Uterus (tissue), 2 donors: ENCODE data around the gene FNBP1L.

Source experiments
- POLR2A ChIP-seq, 2 donors: fragments of 450-650 bp; IDR thresholded peaks; one replicate each; pipeline ENCODE4 v1.6.1; 2016; ENCODE audit warnings: antibody characterized with exemption in 2 of 2, mild to moderate bottlenecking in 1 of 2, moderate library complexity in 1 of 2
- TF ChIP-seq, protein P1 (sequence below), 4 experiments: fragments of 200-600 bp in 2 of 4; fragments of 450-650 bp in 2 of 4; sonication (generic) in 2 of 4; IDR thresholded peaks; one replicate each; pipeline ENCODE4 v1.5.1; 2016 to 2019; ENCODE audit warnings: antibody characterized with exemption in 4 of 4, mild to moderate bottlenecking in 2 of 4, moderate library complexity in 1 of 4

DNA sequence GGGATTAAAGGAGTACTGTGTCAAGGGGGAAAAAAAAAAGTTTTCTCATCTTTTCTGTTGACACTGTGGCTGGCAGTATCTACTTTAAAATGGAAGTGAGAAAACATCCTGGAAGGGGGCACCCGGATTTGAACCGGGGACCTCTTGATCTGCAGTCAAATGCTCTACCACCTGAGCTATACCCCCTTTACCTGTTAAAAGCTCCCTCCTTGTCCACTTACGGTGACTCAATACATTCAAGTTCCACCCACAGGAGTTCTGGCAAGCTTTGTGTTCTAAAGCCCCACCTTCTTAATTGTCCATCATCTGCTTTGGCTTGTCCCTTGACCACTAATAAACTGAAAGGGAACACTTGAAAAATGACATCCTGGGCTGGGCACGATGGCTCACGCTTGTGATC, 68.2 kb downstream of the FNBP1L start:
- TF ChIP-seq, protein P1, sequence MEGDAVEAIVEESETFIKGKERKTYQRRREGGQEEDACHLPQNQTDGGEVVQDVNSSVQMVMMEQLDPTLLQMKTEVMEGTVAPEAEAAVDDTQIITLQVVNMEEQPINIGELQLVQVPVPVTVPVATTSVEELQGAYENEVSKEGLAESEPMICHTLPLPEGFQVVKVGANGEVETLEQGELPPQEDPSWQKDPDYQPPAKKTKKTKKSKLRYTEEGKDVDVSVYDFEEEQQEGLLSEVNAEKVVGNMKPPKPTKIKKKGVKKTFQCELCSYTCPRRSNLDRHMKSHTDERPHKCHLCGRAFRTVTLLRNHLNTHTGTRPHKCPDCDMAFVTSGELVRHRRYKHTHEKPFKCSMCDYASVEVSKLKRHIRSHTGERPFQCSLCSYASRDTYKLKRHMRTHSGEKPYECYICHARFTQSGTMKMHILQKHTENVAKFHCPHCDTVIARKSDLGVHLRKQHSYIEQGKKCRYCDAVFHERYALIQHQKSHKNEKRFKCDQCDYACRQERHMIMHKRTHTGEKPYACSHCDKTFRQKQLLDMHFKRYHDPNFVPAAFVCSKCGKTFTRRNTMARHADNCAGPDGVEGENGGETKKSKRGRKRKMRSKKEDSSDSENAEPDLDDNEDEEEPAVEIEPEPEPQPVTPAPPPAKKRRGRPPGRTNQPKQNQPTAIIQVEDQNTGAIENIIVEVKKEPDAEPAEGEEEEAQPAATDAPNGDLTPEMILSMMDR (IDR thresholded peaks at IDR 0.05) = no peak
- TF ChIP-seq POLR2A (IDR thresholded peaks at IDR 0.05) = no peak
